Neural progenitor cell (in vitro differentiated cells): Measurements from ENCODE around the gene BCL7A. TPM values are rescaled to one million over a fixed set of nuclear protein-coding genes. Genes with fewer than 3 reads are reported as not detected.

ENCODE experiments used
- DNase-seq: peaks from one replicate; pipeline ENCODE4 v3.0.0-alpha.2; 2016; ENCODE audit warnings: low spot score
- H2AFZ ChIP-seq: fragments of 200-600 bp; sonication (generic); replicated peaks from 2 replicates; pipeline ENCODE4 v1.6.1; 2016; ENCODE audit warnings: antibody characterized with exemption
- H3F3A ChIP-seq: fragments of 200-600 bp; sonication (generic); 2 replicates; pipeline ENCODE4 v1.6.1; 2016; ENCODE audit warnings: antibody characterized with exemption, low read depth
- H3K27ac ChIP-seq: fragments of 200-600 bp; sonication (generic); 2 replicates; pipeline ENCODE4 v1.5.1; 2016; ENCODE audit warnings: mild to moderate bottlenecking
- H3K27me3 ChIP-seq: fragments of 200-600 bp; sonication (generic); 2 replicates; pipeline ENCODE4 v1.6.1; 2016; ENCODE audit warnings: mild to moderate bottlenecking, moderate library complexity
- H3K36me3 ChIP-seq: fragments of 200-600 bp; sonication (generic); 2 replicates; pipeline ENCODE4 v1.5.1; 2016
- H3K4me1 ChIP-seq: fragments of 200-600 bp; sonication (generic); 2 replicates; pipeline ENCODE4 v1.6.1; 2016; ENCODE audit warnings: mixed run types
- H3K4me2 ChIP-seq: fragments of 200-600 bp; sonication (generic); 2 replicates; pipeline ENCODE4 v1.6.1; 2016
- H3K4me3 ChIP-seq: fragments of 200-600 bp; sonication (generic); 2 replicates; pipeline ENCODE4 v1.5.1; 2016
- H3K79me2 ChIP-seq: fragments of 200-600 bp; sonication (generic); 2 replicates; pipeline ENCODE4 v1.6.1; 2016; ENCODE audit warnings: low read depth
- H3K9ac ChIP-seq: fragments of 200-600 bp; sonication (generic); 2 replicates; pipeline ENCODE4 v1.6.1; 2016
- H3K9me3 ChIP-seq: fragments of 200-600 bp; sonication (generic); 2 replicates; pipeline ENCODE4 v1.5.1; 2016; ENCODE audit warnings: low read depth
- H4K20me1 ChIP-seq: fragments of 200-600 bp; sonication (generic); 2 replicates; pipeline ENCODE4 v1.6.1; 2016; ENCODE audit warnings: low read depth
- H3K27ac Mint-ChIP-seq: 3 replicates; pipeline ENCODE4 v1.8.0; 2021; ENCODE audit warnings: mixed read lengths
- H3K27me3 Mint-ChIP-seq: 2 replicates; pipeline ENCODE4 v1.8.0; 2022; ENCODE audit warnings: low read depth, mild to moderate bottlenecking, inconsistent platforms, moderate library complexity, mixed read lengths; ENCODE audit not compliant: insufficient read depth
- H3K36me3 Mint-ChIP-seq: 3 replicates; pipeline ENCODE4 v1.8.0; 2021; ENCODE audit warnings: mixed read lengths
- H3K4me1 Mint-ChIP-seq: 3 replicates; pipeline ENCODE4 v1.8.0; 2021; ENCODE audit warnings: mixed read lengths
- H3K4me3 Mint-ChIP-seq: 3 replicates; pipeline ENCODE4 v1.8.0; 2021; ENCODE audit warnings: mild to moderate bottlenecking, moderate library complexity, mixed read lengths
- H3K9me3 Mint-ChIP-seq: 3 replicates; pipeline ENCODE4 v1.8.0; 2020; ENCODE audit warnings: mixed read lengths
- EZH2 ChIP-seq: fragments of 200-600 bp; sonication (generic); IDR thresholded peaks from 2 replicates; pipeline ENCODE4 v1.6.1; 2017; ENCODE audit warnings: antibody characterized with exemption, mild to moderate bottlenecking, moderate library complexity
- EZH2phosphoT487 ChIP-seq: fragments of 200-600 bp; sonication (generic); IDR thresholded peaks from 2 replicates; pipeline ENCODE4 v1.6.1; 2017; ENCODE audit warnings: antibody characterized with exemption
- total RNA-seq: library from RNA; depleted of rRNA; stranded (reverse); fragments of >200 nt; gene quantifications from 2 replicates; pipeline ENCODE4 v1.2.3, GENCODE V29; 2015; ENCODE audit warnings: low replicate concordance
- TF ChIP-seq, protein P1 (sequence below): fragments of 200-600 bp; sonication (generic); IDR thresholded peaks from 2 replicates; pipeline ENCODE4 v1.5.1; 2017; ENCODE audit warnings: antibody characterized with exemption, mild to moderate bottlenecking

The BCL7A gene
- total RNA-seq, 1 donor from 2014 or later: 22.1 TPM

DNA sequence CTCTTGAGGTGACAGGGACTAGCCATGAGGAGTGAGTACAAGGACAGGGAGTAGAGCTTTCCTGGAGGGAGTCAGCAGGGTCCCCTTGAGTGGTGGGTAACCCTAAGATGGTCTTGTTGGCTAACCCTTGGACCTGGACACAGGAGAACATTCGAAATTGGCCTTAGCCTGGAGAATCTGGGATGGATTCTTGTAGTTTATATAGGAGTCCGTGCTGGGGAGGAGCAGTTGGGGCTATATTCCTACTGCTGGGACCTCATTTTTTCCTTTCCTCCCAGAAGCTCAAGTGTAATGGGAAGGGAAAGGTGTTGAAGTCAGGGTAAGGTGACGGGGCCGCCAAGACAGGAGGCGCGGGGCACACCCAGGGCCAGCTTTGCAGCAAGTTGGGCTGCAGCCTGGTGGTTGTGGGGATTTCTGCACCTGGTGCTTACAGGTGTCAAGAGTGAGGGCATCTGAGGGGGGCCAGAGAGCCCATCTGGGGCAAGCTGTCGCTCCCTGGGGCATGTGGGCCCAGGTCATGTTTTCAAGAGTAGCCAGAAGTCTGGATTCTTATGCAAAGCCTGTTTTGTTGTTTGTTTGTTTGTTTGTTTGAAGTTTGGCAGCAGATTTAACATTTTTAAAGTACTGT lies 5.1 kb downstream of the BCL7A start:
- H3K79me2 ChIP-seq: peaks cover 90% of the 10 kb centered on the region
- no peaks in the 10 kb centered on the region for H3K36me3 ChIP-seq
- peaks cover 4% of the 10 kb centered on the region for H3K36me3 Mint-ChIP-seq
- peaks cover 14% of the 10 kb centered on the region for H3K27me3 Mint-ChIP-seq
- H2AFZ ChIP-seq: no peak overlapping the region
- no peaks in the 10 kb centered on the region for H3K27me3 ChIP-seq
- no peak overlapping the region for H3K27ac ChIP-seq
- H3K4me2 ChIP-seq: no peak overlapping the region
- peaks cover 9% of the 10 kb centered on the region for H3K4me1 ChIP-seq
- no peaks in the 10 kb centered on the region for H3K9me3 ChIP-seq
- no peak overlapping the region for H3K27ac Mint-ChIP-seq
- DNase-seq: no peak
- no peak overlapping the region for H3K4me3 ChIP-seq
- H3K9ac ChIP-seq: no peak overlapping the region
- no peak overlapping the region for H3K4me3 Mint-ChIP-seq
- peaks cover 88% of the 10 kb centered on the region for H4K20me1 ChIP-seq
- peaks cover 4% of the 10 kb centered on the region for H3K9me3 Mint-ChIP-seq
- TF ChIP-seq EZH2: no peak
- TF ChIP-seq, protein P1, sequence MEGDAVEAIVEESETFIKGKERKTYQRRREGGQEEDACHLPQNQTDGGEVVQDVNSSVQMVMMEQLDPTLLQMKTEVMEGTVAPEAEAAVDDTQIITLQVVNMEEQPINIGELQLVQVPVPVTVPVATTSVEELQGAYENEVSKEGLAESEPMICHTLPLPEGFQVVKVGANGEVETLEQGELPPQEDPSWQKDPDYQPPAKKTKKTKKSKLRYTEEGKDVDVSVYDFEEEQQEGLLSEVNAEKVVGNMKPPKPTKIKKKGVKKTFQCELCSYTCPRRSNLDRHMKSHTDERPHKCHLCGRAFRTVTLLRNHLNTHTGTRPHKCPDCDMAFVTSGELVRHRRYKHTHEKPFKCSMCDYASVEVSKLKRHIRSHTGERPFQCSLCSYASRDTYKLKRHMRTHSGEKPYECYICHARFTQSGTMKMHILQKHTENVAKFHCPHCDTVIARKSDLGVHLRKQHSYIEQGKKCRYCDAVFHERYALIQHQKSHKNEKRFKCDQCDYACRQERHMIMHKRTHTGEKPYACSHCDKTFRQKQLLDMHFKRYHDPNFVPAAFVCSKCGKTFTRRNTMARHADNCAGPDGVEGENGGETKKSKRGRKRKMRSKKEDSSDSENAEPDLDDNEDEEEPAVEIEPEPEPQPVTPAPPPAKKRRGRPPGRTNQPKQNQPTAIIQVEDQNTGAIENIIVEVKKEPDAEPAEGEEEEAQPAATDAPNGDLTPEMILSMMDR: no peak
- H3F3A ChIP-seq: peaks cover 10% of the 10 kb centered on the region
- peaks cover 20% of the 10 kb centered on the region for H3K4me1 Mint-ChIP-seq

DNA sequence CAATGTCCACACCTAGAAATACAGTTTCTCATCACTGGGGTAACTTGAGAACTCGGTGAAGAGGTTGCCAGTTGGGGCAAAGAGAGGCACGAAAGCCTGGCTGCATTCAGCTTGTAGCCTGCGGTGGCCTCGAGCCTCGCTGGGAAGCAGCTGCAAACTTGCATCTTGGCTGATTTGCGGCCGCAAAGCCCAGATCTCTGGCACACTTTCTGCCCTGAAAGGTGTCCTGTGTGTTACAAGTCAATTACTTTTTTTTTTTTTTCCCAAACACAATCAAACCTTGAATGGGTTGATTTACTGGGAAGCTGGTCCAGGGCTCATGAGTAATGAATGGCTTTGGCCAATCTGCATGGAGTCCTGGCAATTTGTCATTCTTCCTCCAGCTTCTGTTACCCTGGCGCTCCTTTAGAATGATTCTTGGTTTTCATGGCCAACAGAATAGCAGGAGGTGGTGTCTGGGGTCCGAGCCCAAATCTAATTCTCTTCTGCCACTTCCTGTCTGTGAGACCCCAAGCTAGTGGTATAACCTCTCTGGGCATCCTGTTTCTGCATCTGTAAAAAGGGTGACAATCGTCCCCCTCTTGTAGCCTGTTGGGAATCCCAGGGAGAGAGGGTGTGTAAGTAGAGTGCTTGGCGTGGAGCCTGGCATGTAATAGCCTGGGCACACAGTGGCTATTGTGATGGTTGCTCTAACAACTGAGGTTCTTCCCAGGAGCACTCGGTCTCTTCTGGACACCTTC lies 6.7 kb downstream of the BCL7A start:
- Histone ChIP-seq H3K4me2 (no peak overlapping the region), H3F3A (peaks cover 3% of the 10 kb centered on the region), H3K36me3 (no peaks in the 10 kb centered on the region), H3K9ac (no peak overlapping the region), H3K9me3 (no peaks in the 10 kb centered on the region), H3K27me3 (no peaks in the 10 kb centered on the region), H3K27ac (no peak overlapping the region), H4K20me1 (peaks cover 99% of the 10 kb centered on the region), H3K4me1 (peaks cover 7% of the 10 kb centered on the region), H2AFZ (no peak overlapping the region), H3K79me2 (peaks cover 97% of the 10 kb centered on the region), H3K4me3 (no peak overlapping the region)
- Mint-ChIP-seq H3K4me3 (no peak overlapping the region), H3K4me1 (peaks cover 21% of the 10 kb centered on the region), H3K36me3 (peaks cover 4% of the 10 kb centered on the region), H3K27ac (no peak overlapping the region), H3K27me3 (peaks cover 12% of the 10 kb centered on the region), H3K9me3 (peaks cover 3% of the 10 kb centered on the region)
- DNase-seq: no peak
- TF ChIP-seq EZH2phosphoT487: no peak
- TF ChIP-seq EZH2: no peak
- TF ChIP-seq, protein P1: no peak

DNA sequence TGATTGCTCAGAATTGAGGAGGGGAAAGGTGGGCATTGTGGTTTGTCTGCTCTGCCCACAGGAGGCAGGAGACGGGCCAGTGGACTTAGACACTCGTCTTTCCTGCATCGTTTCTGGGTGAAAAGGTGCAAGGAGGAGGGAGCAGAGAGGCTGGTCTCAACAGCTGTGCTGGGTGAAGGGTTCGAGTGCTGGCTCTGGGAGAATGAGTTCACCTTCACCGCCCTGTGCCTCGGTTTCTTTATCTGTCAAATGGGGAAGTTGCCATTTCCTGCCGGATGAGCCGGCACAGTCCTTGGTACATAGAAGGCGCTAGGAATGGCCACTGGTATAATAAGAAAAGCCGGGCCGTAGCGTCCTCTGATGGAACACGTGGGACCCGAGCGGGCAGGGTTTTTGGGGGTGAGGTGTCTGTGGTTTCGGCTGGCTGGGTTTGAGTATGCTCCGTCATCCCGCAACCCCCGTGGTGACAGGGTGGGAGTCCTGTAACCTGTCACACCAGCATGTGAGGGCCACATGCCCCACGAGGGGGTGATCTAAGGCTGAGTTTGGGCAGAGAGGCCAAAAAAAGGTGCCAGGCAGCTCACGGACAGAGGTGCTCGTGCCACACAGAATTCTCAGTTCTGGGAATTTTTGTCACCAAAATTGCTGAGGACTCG lies 7.3 kb downstream of the BCL7A start:
- Mint-ChIP-seq H3K36me3 (peaks cover 4% of the 10 kb centered on the region), H3K9me3 (peaks cover 3% of the 10 kb centered on the region), H3K4me1 (peaks cover 18% of the 10 kb centered on the region), H3K4me3 (no peak overlapping the region), H3K27ac (no peak overlapping the region), H3K27me3 (peaks cover 10% of the 10 kb centered on the region)
- no peaks in the 10 kb centered on the region for H3K36me3 ChIP-seq
- H3F3A ChIP-seq: no peaks in the 10 kb centered on the region
- H3K27ac ChIP-seq: no peak overlapping the region
- no peak overlapping the region for H3K4me3 ChIP-seq
- H3K79me2 ChIP-seq: peaks cover 97% of the 10 kb centered on the region
- H3K4me1 ChIP-seq: peaks cover 2% of the 10 kb centered on the region
- no peak overlapping the region for H2AFZ ChIP-seq
- no peaks in the 10 kb centered on the region for H3K27me3 ChIP-seq
- no peak overlapping the region for H3K9ac ChIP-seq
- no peak overlapping the region for H3K4me2 ChIP-seq
- no peak for TF ChIP-seq EZH2phosphoT487
- TF ChIP-seq, protein P1: no peak
- TF ChIP-seq EZH2: no peak
- peaks cover 99% of the 10 kb centered on the region for H4K20me1 ChIP-seq
- H3K9me3 ChIP-seq: no peaks in the 10 kb centered on the region
- DNase-seq: no peak
